HG03060 (cell line): ENCODE data around the gene PRKN.
"Not testable (repeated sequence)": the region's sequence is repeated elsewhere in the genome, so short reads cannot be mapped to it uniquely, and the experiment has no call there.

Experiments used
- ATAC-seq: cut with Tn5 transposase; IDR thresholded peaks from one replicate; pipeline ENCODE4 v1.9.1; 2021; ENCODE audit warnings: low read depth, moderate number of reproducible peaks; ENCODE audit not compliant: unreplicated experiment

The PRKN gene

GRCh38 chr6:162390961-162391811 lies 336.4 kb downstream of the PRKN start:
- not testable (repeated sequence) for ATAC-seq

GRCh38 chr6:162389343-162390085 lies 338.1 kb downstream of the PRKN start:
- no peak for ATAC-seq

DNA sequence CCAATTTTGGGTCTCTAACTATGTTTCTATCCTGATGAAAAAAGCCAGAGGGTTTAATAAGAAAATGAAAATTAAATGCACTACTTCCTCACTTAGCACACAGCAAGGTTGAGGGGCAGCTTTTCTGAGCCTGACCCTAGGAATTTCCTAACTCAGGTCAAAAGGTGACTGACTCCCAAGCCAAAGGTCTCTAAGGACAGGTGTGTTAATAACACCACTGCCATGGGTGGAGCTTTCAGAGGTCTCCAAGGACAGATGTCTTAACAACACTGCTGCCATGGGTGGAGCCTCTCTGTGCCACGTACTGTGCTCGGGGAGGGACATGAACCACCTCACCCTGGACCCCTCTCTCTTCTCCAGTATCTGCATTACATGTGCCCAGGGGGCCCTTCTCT lies 339.2 kb downstream of the PRKN start:
- no peak for ATAC-seq

DNA sequence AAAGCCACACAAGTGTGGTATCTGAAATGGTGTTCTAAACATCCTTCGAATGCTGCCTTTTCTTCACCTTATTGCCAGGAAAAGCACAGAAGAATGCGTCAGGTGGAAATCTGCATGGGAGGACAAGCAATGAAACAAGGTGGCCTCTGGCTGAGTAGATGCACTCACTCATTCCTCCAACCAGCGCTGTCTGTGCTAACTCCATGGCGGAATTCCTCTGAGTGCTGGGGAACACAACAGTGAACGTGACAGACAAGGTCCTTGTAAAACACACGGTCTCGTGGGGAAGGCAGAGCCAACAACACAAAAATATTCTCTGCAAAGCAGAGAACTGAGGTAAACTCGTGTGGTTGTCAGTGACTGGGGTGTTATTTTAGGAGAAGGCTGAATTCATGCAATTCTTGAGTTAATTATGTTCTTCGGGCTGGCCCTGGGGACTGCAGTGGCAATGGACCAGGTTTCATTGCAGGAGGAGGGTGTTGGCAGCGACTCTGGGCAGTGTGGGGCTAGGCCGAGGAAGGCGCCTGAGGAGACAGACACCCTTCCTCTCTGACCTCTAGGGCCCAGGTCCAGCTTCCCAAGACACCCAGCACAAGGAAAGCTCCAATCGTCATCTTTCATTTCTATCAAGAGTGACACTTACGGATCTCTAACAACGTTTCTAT lies 339.7 kb downstream of the PRKN start:
- ATAC-seq = no peak

GRCh38 chr6:162385980-162386379 lies 341.6 kb downstream of the PRKN start:
- ATAC-seq = no peak

DNA sequence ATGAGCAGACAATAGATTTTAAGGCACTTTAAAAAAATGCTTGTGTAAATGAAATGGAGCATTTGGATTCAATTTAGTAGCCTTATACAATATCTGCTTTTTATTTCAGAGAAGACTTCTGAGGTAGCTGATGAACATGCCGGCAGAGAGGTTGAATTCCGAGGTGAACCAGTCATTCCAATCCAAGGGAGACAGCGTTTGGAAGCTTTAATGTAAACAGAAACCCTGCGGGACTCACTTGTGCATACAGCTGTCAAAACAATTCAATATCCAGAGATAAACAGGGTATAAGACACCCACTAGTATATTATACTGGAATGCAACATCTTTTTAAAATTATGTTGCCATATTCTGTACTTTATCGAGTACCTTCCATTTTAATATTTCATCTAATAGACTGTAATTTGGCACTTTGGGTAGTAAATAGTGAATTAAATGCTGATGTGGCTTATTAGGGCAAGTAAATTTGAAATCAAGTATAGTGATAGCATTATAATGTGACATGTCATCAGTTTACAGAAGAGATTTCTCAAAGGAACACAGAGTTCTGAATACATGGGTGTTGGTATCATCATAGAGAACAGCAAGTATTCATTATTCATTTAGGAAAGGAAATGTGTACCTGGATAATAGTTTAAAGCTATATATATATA lies 347.7 kb downstream of the PRKN start:
- no peak for ATAC-seq

GRCh38 chr6:162377735-162378134 lies 349.8 kb downstream of the PRKN start:
- no peak for ATAC-seq

DNA sequence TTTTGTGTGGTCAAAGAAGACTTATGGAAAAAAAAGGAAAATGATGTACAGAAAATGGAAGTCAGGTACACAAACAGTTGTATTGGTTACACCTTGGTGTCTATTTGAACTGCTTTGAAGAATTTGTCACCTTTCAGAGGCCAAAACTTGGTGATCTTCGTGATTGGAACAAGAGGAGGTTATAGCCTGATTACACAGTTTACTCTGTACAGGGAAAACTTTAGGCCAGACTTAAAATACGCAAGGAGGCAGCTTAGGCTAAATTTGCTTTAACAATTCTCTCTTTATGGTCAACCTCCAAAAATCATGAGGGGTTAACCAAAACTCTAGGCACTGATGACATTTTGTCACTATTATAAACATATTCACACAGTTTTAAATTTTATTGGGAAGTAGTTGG lies 353.7 kb downstream of the PRKN start:
- no peak for ATAC-seq

DNA sequence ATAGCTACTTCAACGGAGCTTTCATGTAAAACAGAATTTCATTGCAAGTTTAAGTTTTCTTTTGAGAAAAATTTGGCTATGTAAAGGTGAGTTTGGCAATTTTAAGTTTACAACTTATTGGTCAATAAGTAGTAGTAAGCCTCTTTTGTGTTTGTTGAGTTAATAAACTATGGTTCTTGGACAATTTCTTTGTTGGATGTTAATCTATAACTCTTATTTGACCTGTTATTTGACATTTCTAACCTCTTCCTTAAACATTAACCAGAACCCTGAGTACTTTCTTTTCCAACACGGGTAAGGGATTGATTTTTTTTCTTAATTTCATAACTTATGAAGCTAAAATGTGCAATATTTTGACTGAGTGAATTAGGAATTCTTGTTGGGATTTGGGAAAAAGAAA lies 354.4 kb downstream of the PRKN start:
- no peak for ATAC-seq

DNA sequence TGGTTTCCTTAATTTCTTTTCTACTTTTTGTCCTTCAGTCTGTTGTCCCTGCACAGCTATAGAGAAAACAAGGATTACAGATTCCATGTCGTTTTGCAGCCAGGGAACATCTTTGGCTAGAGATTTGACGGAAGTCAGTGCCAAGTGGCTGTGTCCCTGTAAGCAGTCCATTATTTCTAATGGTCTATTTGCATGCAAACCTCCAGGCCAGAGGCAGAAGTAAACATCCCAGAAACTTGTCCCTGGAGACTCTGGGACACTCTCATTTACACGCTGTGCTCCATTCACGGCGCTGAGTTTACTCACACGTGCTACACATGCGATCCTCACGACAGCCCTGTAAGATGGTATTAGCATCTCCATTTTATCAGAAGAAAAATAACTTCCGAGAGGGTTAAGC lies 355.5 kb downstream of the PRKN start:
- no peak for ATAC-seq

DNA sequence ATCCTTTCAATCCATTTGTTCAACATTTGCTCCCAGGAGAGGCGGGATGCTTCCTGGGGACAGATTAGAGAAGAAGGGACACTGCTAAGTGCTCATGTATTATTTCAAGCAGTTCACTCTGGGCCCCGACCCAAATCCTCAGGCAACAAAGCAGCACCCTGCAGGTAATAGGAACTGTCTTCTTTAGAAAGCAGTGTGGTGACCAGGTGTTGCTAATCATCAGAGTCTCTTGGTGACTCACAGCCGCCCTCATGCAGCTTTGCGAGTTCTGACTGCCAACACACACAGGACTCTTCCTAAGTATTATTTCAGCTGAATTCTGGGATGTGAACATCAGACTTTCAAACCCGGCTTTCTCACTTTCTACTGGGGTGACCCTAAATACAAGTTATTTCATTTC lies 356.4 kb downstream of the PRKN start:
- no peak for ATAC-seq

DNA sequence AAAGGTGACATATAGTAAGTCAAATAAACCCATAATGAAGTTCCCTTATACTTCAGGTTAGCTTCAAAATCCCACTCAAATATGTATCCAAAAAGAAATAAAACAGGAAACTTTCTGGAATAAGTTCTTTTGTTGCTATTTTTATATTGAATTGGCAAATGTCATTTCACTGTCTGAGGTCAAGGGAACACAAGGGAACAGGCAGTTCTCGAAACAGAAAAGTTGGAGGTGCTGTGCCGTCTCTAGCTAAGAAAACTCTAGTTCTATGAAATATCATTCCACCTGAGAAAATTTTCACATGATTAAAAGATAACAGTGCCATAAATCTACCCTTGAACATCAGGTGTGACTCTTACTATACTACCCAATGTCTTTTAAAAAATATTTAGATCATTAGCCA lies 358.5 kb downstream of the PRKN start:
- ATAC-seq = no peak

DNA sequence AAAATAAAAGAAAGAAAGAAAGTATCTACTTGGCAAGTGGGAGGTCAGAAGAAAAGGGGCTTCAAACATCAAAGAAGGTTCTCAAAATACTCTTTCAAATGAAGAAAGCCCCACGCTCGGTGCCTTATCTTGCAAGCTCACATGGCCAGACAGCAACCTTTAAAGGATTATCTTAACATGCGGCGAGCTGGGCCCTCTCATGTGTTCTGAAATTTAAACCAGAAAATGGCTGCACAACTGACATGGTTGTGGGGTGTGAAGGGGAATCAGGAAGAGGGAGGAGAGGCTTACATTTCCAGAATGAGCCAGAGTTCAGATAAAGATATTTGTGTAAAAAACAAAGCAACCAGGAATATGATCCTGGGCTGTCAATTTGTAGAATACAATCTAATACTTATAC lies 363.1 kb downstream of the PRKN start:
- no peak for ATAC-seq

DNA sequence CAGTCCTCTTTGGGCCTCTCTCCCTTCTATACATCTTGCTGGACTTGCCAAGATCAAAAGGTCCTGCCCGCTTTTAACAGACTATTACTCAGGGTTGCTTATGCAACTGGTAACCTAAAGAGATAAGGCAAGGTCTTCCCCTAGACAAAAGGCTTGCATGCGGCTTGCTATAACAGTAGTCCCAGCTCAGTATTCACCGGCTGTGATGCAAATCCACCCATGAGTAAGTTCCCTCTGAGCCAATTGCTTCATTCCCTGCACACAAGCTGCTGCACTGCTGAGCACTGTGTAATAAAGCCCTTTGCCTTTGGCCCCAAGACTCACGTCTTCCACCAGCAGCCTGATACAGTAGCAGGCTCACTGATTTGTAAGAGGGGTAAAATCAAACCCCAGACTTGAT lies 363.8 kb downstream of the PRKN start:
- ATAC-seq = no peak

DNA sequence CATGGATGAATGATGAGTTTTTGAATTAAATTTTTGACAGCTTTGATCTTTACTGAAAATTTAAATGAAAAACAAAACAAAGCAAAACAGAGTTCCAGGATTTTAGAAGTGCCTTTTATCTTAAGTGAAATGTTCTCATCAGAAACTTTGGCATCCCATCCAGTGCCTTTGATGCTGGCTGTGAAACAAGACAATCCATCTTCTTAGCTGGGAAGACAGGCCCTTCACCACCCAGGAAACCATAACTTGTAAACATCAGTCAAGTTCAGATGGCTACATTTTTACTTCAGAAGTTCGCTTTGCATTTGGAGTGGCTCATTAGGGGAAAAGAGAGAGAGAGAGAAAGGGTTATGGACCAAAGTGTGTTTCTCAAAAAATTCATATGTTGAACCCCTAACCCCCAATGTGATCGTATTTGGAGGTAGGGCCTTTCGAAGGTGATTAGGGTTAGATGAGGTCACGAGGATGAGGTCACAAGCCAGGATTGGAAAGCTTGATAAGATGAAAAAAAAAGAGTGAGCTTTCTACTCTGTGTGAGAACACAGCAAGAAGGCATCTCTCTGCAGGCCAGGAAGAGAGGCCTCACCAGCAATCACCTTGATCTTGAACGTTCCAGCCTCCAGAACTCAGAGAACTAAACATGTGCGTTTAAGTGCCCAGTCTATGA lies 366.5 kb downstream of the PRKN start:
- no peak for ATAC-seq

GRCh38 chr6:162358625-162359024 lies 368.9 kb downstream of the PRKN start:
- ATAC-seq = no peak

GRCh38 chr6:162345051-162345511 lies 382.5 kb downstream of the PRKN start:
- no peak for ATAC-seq

DNA sequence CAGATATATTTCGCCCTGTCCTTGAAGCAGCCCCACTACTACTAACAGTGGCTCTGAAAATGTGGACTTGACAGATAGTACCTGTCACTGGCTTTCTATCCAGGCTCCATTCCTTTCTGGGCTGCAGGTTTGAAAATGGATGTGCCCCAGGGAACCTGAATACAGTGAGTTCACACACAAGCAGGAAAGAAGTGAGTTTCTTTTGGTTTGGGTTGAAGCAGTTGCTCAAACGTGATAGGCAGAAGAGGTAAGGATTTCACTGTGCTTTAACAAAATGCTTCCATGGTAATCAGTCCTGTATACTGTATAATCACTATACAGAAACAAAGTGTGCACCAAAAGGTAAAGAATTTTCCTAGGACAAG lies 382.9 kb downstream of the PRKN start:
- no peak for ATAC-seq

GRCh38 chr6:162343936-162344645 lies 383.5 kb downstream of the PRKN start:
- ATAC-seq = no peak
